ENCODE data around the gene GMCL2. TPM values are rescaled to one million over a fixed set of nuclear protein-coding genes. Genes with fewer than 3 reads are reported as not detected.

Gene GMCL2
- polyA plus RNA-seq, 1 donor (not counting 4 experiments of a cell fraction or from before 2014, with no cell fraction given), result not detected

DNA sequence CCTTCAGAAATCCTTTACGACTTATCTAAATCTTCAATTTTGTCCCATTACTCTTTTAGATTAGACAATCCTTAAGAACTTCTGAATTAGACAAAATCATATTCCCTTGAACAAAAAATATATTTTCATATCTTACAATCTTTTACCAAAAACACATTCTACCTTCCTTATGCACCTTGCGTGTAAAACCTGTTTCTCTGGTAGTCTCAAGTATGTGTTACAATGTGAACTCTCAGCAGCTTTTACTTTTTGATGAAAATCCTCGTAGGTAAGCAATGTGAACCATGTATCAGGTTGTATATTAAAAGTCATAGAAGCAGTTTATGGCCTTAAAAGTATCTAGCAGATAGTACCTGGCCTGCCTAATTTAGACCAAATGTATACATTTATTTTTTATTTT lies 12.7 kb downstream of the GMCL2 start:
- no peaks in the 10 kb centered on the region for H3K9me1 ChIP-seq (ENCODE audit: control insufficient read depth, extremely low read depth, insufficient read depth, low read length)
- no peaks in the 10 kb centered on the region for H3K36me3 ChIP-seq (ENCODE audit: control insufficient read depth in 2 of 2, extremely low read depth in 1 of 2, insufficient read depth in 2 of 2, low read length in 2 of 2)
- no peak overlapping the region for H3K9ac ChIP-seq (ENCODE audit: control insufficient read depth, extremely low read depth, insufficient read depth, low read length)
- no peaks in the 10 kb centered on the region for H4K20me1 ChIP-seq (ENCODE audit: control insufficient read depth, extremely low read depth, insufficient read depth, low read length)
- DNase-seq (ENCODE audit: low read depth, low spot score), result no peak
- H2AFZ ChIP-seq (ENCODE audit: control insufficient read depth, low read length), result no peak overlapping the region
- dilution Hi-C loops (cut with MboI; ENCODE audit: extremely low pct_ligation_motif_present, low sequenced_read_pairs), result no loop called here
- no peak overlapping the region for H3K4me3 ChIP-seq (ENCODE audit: control insufficient read depth in 2 of 3, extremely low read depth in 1 of 3, insufficient read depth in 2 of 3, low read depth in 1 of 3, low read length in 3 of 3)
- no peak for FAIRE-seq
- H3K4me2 ChIP-seq (ENCODE audit: control insufficient read depth, extremely low read depth, insufficient read depth, low read depth, low read length), result no peak overlapping the region
- no peaks in the 10 kb centered on the region for H3K27me3 ChIP-seq (ENCODE audit: control insufficient read depth, extremely low read depth, insufficient read depth, low read length)
- no peak overlapping the region for H3K27ac ChIP-seq (ENCODE audit: control insufficient read depth, insufficient read depth, low read length)
- no peak for TF ChIP-seq EZH2 (IDR thresholded peaks at IDR 0.05; ENCODE audit: low read length)
- no peaks in the 10 kb centered on the region for H3K79me2 ChIP-seq (ENCODE audit: control insufficient read depth, insufficient read depth, low read length)
- H3K4me1 ChIP-seq (ENCODE audit: control insufficient read depth, extremely low read depth, insufficient read depth, low read length), result no peaks in the 10 kb centered on the region
- H3K9me3 ChIP-seq (ENCODE audit: control insufficient read depth, low read depth, low read length), result no peaks in the 10 kb centered on the region

DNA sequence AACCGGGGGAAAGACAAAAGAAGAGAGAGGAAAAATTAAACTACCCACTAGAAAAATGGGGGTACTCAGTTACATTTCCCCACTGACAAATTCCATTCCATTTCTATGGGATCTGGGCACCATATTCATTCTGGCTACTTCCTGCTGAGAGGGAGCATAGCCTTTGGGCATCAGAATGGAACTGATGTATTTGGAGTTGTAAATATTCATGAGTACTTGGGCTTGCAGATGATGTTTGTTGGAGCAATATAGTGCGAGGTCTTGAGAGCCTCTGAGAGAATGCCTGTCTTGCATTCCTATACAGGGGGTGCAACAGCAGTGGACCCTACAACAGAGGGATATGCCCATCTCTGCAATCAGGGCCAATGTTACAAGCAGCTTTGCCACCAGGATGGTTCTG lies 16.7 kb downstream of the GMCL2 start:
- dilution Hi-C loops (cut with MboI; ENCODE audit: extremely low pct_ligation_motif_present, low sequenced_read_pairs), result no loop called here
- Histone ChIP-seq H2AFZ (ENCODE audit: control insufficient read depth, low read length) (no peak overlapping the region), H3K4me3 (ENCODE audit: control insufficient read depth in 2 of 3, extremely low read depth in 1 of 3, insufficient read depth in 2 of 3, low read depth in 1 of 3, low read length in 3 of 3) (no peak overlapping the region), H3K79me2 (ENCODE audit: control insufficient read depth, insufficient read depth, low read length) (no peaks in the 10 kb centered on the region), H3K4me1 (ENCODE audit: control insufficient read depth, extremely low read depth, insufficient read depth, low read length) (no peaks in the 10 kb centered on the region), H3K9ac (ENCODE audit: control insufficient read depth, extremely low read depth, insufficient read depth, low read length) (no peak overlapping the region), H3K9me3 (ENCODE audit: control insufficient read depth, low read depth, low read length) (no peaks in the 10 kb centered on the region), H3K4me2 (ENCODE audit: control insufficient read depth, extremely low read depth, insufficient read depth, low read depth, low read length) (no peak overlapping the region), H3K27ac (ENCODE audit: control insufficient read depth, insufficient read depth, low read length) (no peak overlapping the region), H3K36me3 (ENCODE audit: control insufficient read depth in 2 of 2, extremely low read depth in 1 of 2, insufficient read depth in 2 of 2, low read length in 2 of 2) (no peaks in the 10 kb centered on the region), H3K27me3 (ENCODE audit: control insufficient read depth, extremely low read depth, insufficient read depth, low read length) (no peaks in the 10 kb centered on the region), H3K9me1 (ENCODE audit: control insufficient read depth, extremely low read depth, insufficient read depth, low read length) (no peaks in the 10 kb centered on the region), H4K20me1 (ENCODE audit: control insufficient read depth, extremely low read depth, insufficient read depth, low read length) (no peaks in the 10 kb centered on the region)
- no peak for DNase-seq (ENCODE audit: low read depth, low spot score)
- no peak for TF ChIP-seq EZH2 (IDR thresholded peaks at IDR 0.05; ENCODE audit: low read length)
- TF ChIP-seq, protein P1, sequence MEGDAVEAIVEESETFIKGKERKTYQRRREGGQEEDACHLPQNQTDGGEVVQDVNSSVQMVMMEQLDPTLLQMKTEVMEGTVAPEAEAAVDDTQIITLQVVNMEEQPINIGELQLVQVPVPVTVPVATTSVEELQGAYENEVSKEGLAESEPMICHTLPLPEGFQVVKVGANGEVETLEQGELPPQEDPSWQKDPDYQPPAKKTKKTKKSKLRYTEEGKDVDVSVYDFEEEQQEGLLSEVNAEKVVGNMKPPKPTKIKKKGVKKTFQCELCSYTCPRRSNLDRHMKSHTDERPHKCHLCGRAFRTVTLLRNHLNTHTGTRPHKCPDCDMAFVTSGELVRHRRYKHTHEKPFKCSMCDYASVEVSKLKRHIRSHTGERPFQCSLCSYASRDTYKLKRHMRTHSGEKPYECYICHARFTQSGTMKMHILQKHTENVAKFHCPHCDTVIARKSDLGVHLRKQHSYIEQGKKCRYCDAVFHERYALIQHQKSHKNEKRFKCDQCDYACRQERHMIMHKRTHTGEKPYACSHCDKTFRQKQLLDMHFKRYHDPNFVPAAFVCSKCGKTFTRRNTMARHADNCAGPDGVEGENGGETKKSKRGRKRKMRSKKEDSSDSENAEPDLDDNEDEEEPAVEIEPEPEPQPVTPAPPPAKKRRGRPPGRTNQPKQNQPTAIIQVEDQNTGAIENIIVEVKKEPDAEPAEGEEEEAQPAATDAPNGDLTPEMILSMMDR (optimal IDR thresholded peaks at IDR 0.05 in 1 of 3, IDR thresholded peaks at IDR 0.05 in 1 of 3, conservative IDR thresholded peaks at IDR 0.05 in 1 of 3; ENCODE audit: extremely low read depth in 1 of 3, insufficient read depth in 2 of 3, low read length in 3 of 3), result no peak
- no peak for FAIRE-seq

DNA sequence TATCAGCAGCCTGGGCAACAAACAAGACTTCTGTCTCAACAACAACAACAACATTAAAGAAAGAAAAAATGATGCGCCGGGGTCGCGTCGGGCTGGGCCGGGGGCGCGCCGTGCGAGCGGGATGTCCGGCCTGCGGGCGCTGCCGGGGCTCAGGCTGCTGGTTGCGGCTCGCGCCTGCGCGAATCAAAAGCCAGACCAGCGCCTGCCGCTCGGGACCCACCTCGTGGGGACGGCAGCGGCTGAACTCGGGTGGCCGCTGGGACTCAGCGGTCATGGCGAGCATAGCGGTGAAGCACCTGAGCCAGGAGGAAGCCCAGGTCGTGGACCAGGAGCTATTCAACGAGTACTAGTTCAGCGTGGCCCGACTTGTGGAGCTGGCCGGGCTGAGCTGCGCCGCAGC lies 21.6 kb downstream of the GMCL2 start:
- dilution Hi-C loops (cut with MboI; ENCODE audit: extremely low pct_ligation_motif_present, low sequenced_read_pairs), result no loop called here
- no peak for DNase-seq (ENCODE audit: low read depth, low spot score)
- TF ChIP-seq, protein P1 (optimal IDR thresholded peaks at IDR 0.05 in 1 of 3, IDR thresholded peaks at IDR 0.05 in 1 of 3, conservative IDR thresholded peaks at IDR 0.05 in 1 of 3; ENCODE audit: extremely low read depth in 1 of 3, insufficient read depth in 2 of 3, low read length in 3 of 3), result no peak
- no peak for TF ChIP-seq EZH2 (IDR thresholded peaks at IDR 0.05; ENCODE audit: low read length)
- Histone ChIP-seq H3K9ac (ENCODE audit: control insufficient read depth, extremely low read depth, insufficient read depth, low read length) (no peak overlapping the region), H4K20me1 (ENCODE audit: control insufficient read depth, extremely low read depth, insufficient read depth, low read length) (no peaks in the 10 kb centered on the region), H3K36me3 (ENCODE audit: control insufficient read depth in 2 of 2, extremely low read depth in 1 of 2, insufficient read depth in 2 of 2, low read length in 2 of 2) (no peaks in the 10 kb centered on the region), H3K4me3 (ENCODE audit: control insufficient read depth in 2 of 3, extremely low read depth in 1 of 3, insufficient read depth in 2 of 3, low read depth in 1 of 3, low read length in 3 of 3) (no peak overlapping the region), H3K27ac (ENCODE audit: control insufficient read depth, insufficient read depth, low read length) (no peak overlapping the region), H3K79me2 (ENCODE audit: control insufficient read depth, insufficient read depth, low read length) (no peaks in the 10 kb centered on the region), H3K4me1 (ENCODE audit: control insufficient read depth, extremely low read depth, insufficient read depth, low read length) (peaks cover 2% of the 10 kb centered on the region), H2AFZ (ENCODE audit: control insufficient read depth, low read length) (no peak overlapping the region), H3K4me2 (ENCODE audit: control insufficient read depth, extremely low read depth, insufficient read depth, low read depth, low read length) (no peak overlapping the region), H3K9me1 (ENCODE audit: control insufficient read depth, extremely low read depth, insufficient read depth, low read length) (no peaks in the 10 kb centered on the region), H3K27me3 (ENCODE audit: control insufficient read depth, extremely low read depth, insufficient read depth, low read length) (peaks cover 4% of the 10 kb centered on the region), H3K9me3 (ENCODE audit: control insufficient read depth, low read depth, low read length) (no peaks in the 10 kb centered on the region)
- no peak for FAIRE-seq
